GM12878 (cell line): ENCODE data around the gene TBC1D8.
"Not testable (repeated sequence)": the region's sequence is repeated elsewhere in the genome, so short reads cannot be mapped to it uniquely, and the experiment has no call there.

Source experiments
- BHLHE40 ChIP-seq, 2 experiments: fragments of 450-650 bp in 1 of 2; IDR thresholded peaks; 2 replicates each; pipeline ENCODE4 v1.6.1; 2011 to 2017; ENCODE audit warnings: low read depth in 2 of 2, borderline replicate concordance in 1 of 2, improper control_type of control experiment in 1 of 2, low read length in 1 of 2, mild to moderate bottlenecking in 1 of 2
- CBX3 ChIP-seq: fragments of 200-600 bp; sonication (generic); IDR thresholded peaks from 2 replicates; pipeline ENCODE4 v1.6.1; 2016; ENCODE audit warnings: low read depth, borderline replicate concordance
- CEBPB ChIP-seq, 2 experiments: fragments of 150-350 bp in 1 of 2; IDR thresholded peaks; 2 replicates each; pipeline ENCODE4 v1.6.1; 2012 to 2014; ENCODE audit warnings: low read depth in 2 of 2, low read length in 2 of 2, borderline replicate concordance in 1 of 2, inconsistent platforms in 1 of 2
- CHD4 ChIP-seq: fragments of 200-600 bp; sonication (generic); IDR thresholded peaks from 2 replicates; pipeline ENCODE4 v1.6.1; 2016; ENCODE audit warnings: mild to moderate bottlenecking
- EZH2 ChIP-seq: IDR thresholded peaks from 2 replicates; pipeline ENCODE4 v1.6.1; 2012; ENCODE audit warnings: low read depth, mild to moderate bottlenecking, control low read depth, inconsistent platforms, low read length, borderline replicate concordance; ENCODE audit not compliant: control insufficient read depth
- JUND ChIP-seq: IDR thresholded peaks from 2 replicates; pipeline ENCODE4 v1.6.1; 2012; ENCODE audit warnings: low read depth, mild to moderate bottlenecking, low read length, improper control_type of control experiment, moderate library complexity
- POLR2AphosphoS2 ChIP-seq: IDR thresholded peaks from 2 replicates; pipeline ENCODE4 v1.6.1; 2011; ENCODE audit warnings: low read depth, mild to moderate bottlenecking, low read length, improper control_type of control experiment, moderate library complexity
- SIN3A ChIP-seq: IDR thresholded peaks from 2 replicates; pipeline ENCODE4 v1.6.1; 2012; ENCODE audit warnings: low read depth, low read length, improper control_type of control experiment
- SUZ12 ChIP-seq: fragments of 200-600 bp; sonication (generic); IDR thresholded peaks from one replicate; pipeline ENCODE4 v1.6.1; 2018; ENCODE audit warnings: antibody characterized with exemption, mild to moderate bottlenecking; ENCODE audit not compliant: unreplicated experiment
- TF ChIP-seq, protein P1 (sequence below), 3 experiments: IDR thresholded peaks in 2 of 3; conservative IDR thresholded peaks in 1 of 3; 2 replicates each; pipeline ENCODE4 v1.5.1; 2011; ENCODE audit warnings: low read depth in 3 of 3, low read length in 3 of 3, mild to moderate bottlenecking in 3 of 3, control low read depth in 2 of 3, moderate library complexity in 2 of 3, inconsistent platforms in 1 of 3, mixed read lengths in 1 of 3; ENCODE audit not compliant: control insufficient read depth in 2 of 3, insufficient read depth in 1 of 3; ENCODE audit errors: extremely low read depth in 1 of 3
- TF ChIP-seq, protein P2 (sequence below): IDR thresholded peaks from 2 replicates; pipeline ENCODE4 v1.6.1; 2011; ENCODE audit warnings: low read depth, mild to moderate bottlenecking, low read length, moderate library complexity, borderline replicate concordance; ENCODE audit errors: extremely low read depth
- TF ChIP-seq, protein P3 (sequence below): IDR thresholded peaks from 2 replicates; pipeline ENCODE4 v1.6.1; 2012; ENCODE audit warnings: low read depth, low read length, improper control_type of control experiment
- TF ChIP-seq, protein P4 (sequence below): fragments of 450-650 bp; IDR thresholded peaks from 2 replicates; pipeline ENCODE4 v1.6.1; 2018; ENCODE audit warnings: mild to moderate bottlenecking, low read depth, moderate library complexity; ENCODE audit not compliant: partially characterized antibody

DNA sequence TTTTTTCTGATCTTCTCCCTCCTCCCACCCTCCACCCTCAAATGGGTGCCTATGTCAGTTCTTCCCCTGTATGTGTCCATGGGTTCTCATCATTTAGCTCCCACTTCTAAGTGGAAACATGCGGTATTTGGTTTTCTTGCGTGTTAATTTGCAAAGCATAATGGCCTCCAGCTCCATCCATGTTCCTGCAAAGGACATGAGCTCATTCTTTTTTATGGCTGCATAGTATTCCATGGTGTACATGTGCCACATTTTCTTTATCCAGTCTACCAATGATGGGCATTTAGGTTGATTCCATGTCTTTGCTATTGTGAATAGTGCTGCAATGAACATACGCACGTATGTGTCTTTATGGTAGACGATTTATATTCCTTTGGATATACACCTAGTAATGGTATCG, 100.3 kb downstream of the TBC1D8 start:
- TF ChIP-seq, protein P1, sequence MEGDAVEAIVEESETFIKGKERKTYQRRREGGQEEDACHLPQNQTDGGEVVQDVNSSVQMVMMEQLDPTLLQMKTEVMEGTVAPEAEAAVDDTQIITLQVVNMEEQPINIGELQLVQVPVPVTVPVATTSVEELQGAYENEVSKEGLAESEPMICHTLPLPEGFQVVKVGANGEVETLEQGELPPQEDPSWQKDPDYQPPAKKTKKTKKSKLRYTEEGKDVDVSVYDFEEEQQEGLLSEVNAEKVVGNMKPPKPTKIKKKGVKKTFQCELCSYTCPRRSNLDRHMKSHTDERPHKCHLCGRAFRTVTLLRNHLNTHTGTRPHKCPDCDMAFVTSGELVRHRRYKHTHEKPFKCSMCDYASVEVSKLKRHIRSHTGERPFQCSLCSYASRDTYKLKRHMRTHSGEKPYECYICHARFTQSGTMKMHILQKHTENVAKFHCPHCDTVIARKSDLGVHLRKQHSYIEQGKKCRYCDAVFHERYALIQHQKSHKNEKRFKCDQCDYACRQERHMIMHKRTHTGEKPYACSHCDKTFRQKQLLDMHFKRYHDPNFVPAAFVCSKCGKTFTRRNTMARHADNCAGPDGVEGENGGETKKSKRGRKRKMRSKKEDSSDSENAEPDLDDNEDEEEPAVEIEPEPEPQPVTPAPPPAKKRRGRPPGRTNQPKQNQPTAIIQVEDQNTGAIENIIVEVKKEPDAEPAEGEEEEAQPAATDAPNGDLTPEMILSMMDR (IDR thresholded peaks at IDR 0.05 in 2 of 3, conservative IDR thresholded peaks at IDR 0.05 in 1 of 3; ENCODE audit: control insufficient read depth in 2 of 3, extremely low read depth in 1 of 3, insufficient read depth in 1 of 3, low read depth in 3 of 3, low read length in 3 of 3): not testable (repeated sequence)
- TF ChIP-seq, protein P2, sequence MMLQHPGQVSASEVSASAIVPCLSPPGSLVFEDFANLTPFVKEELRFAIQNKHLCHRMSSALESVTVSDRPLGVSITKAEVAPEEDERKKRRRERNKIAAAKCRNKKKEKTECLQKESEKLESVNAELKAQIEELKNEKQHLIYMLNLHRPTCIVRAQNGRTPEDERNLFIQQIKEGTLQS: not testable (repeated sequence)
- not testable (repeated sequence) for TF ChIP-seq EZH2; SIN3A; SUZ12; CHD4; BHLHE40 (IDR thresholded peaks at IDR 0.05; ENCODE audit: borderline replicate concordance in 1 of 2, low read depth in 2 of 2, low read length in 1 of 2); CEBPB (IDR thresholded peaks at IDR 0.05; ENCODE audit: borderline replicate concordance in 1 of 2, low read depth in 2 of 2, low read length in 2 of 2); POLR2AphosphoS2; CBX3; JUND
- TF ChIP-seq, protein P3, sequence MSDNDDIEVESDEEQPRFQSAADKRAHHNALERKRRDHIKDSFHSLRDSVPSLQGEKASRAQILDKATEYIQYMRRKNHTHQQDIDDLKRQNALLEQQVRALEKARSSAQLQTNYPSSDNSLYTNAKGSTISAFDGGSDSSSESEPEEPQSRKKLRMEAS: not testable (repeated sequence)
- TF ChIP-seq, protein P4, sequence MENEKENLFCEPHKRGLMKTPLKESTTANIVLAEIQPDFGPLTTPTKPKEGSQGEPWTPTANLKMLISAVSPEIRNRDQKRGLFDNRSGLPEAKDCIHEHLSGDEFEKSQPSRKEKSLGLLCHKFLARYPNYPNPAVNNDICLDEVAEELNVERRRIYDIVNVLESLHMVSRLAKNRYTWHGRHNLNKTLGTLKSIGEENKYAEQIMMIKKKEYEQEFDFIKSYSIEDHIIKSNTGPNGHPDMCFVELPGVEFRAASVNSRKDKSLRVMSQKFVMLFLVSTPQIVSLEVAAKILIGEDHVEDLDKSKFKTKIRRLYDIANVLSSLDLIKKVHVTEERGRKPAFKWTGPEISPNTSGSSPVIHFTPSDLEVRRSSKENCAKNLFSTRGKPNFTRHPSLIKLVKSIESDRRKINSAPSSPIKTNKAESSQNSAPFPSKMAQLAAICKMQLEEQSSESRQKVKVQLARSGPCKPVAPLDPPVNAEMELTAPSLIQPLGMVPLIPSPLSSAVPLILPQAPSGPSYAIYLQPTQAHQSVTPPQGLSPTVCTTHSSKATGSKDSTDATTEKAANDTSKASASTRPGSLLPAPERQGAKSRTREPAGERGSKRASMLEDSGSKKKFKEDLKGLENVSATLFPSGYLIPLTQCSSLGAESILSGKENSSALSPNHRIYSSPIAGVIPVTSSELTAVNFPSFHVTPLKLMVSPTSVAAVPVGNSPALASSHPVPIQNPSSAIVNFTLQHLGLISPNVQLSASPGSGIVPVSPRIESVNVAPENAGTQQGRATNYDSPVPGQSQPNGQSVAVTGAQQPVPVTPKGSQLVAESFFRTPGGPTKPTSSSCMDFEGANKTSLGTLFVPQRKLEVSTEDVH: not testable (repeated sequence)
